ENCODE results near the gene KANSL2. TPM values are rescaled to one million over a fixed set of nuclear protein-coding genes. Genes with fewer than 3 reads are reported as not detected.
"Not testable (repeated sequence)": the region's sequence is repeated elsewhere in the genome, so short reads cannot be mapped to it uniquely, and the experiment has no call there.

Gene KANSL2
- total RNA-seq = 38.3 TPM
- long read RNA-seq, partial matches to known transcripts = 4 of 46 reads
- long read RNA-seq, other reads (novel, unspliced or antisense) = 42 of 46 reads

- peak; percentile 99 for DNase-seq
- intact Hi-C loops (cut with DNase I) = no loop called here
These were observed at the start of gene KANSL2 for GRCh38 chr12:48681710-48682532. Gene KANSL2 (minus strand): TSS chr12:48682238. CDS start chr12:48681632, 606 bp downstream.

GRCh38 chr12:48728807-48729206, 46.8 kb upstream of the KANSL2 start:
- DNase-seq (no peak), ATAC-seq (no peak)
- H3K27me3 ChIP-seq (ENCODE audit: low read depth) = no peaks in the 10 kb centered on the region
- H3K27ac ChIP-seq = no peak overlapping the region
- no peak overlapping the region for H3K4me3 ChIP-seq
- H3K36me3 ChIP-seq = no peaks in the 10 kb centered on the region
- intact Hi-C loops (cut with DNase I) = no loop called here
- H3K4me1 ChIP-seq = no peaks in the 10 kb centered on the region
- no peak for TF ChIP-seq CTCF (IDR thresholded peaks at IDR 0.05)
- H3K9me3 ChIP-seq = no peaks in the 10 kb centered on the region

More at GRCh38 chr12:48681710-48682532, at the start of gene KANSL2:
- peak within 1 kb of the TSS; percentile 96 for H3K27ac ChIP-seq
- peaks cover 44% of the 10 kb centered on the region for H3K4me1 ChIP-seq
- peaks cover 33% of the 10 kb centered on the region for H3K36me3 ChIP-seq
- no peaks in the 10 kb centered on the region for H3K9me3 ChIP-seq
- peak within 1 kb of the TSS; percentile 81 for H3K4me3 ChIP-seq
- no peaks in the 10 kb centered on the region for H3K27me3 ChIP-seq (ENCODE audit: low read depth)
- peak; percentile 99 to 100 for ATAC-seq
- no peak for TF ChIP-seq CTCF (IDR thresholded peaks at IDR 0.05)

- intact Hi-C loops (cut with DNase I); H3K27ac ChIP-seq; H3K27me3 ChIP-seq (ENCODE audit: low read depth); H3K36me3 ChIP-seq; ATAC-seq; DNase-seq; H3K9me3 ChIP-seq; H3K4me3 ChIP-seq; H3K4me1 ChIP-seq: not testable (repeated sequence)
These were observed 38.7 kb upstream of the KANSL2 start for GRCh38 chr12:48720737-48721136.

- H3K36me3 ChIP-seq; H3K4me3 ChIP-seq; DNase-seq; H3K27me3 ChIP-seq (ENCODE audit: low read depth); H3K9me3 ChIP-seq; H3K27ac ChIP-seq; ATAC-seq; intact Hi-C loops (cut with DNase I): not testable (repeated sequence)
- peaks cover 14% of the 10 kb centered on the region for H3K4me1 ChIP-seq
These were observed 38.1 kb upstream of the KANSL2 start for GRCh38 chr12:48720171-48720570.

GRCh38 chr12:48719002-48719401, 37.0 kb upstream of the KANSL2 start:
- peaks cover 25% of the 10 kb centered on the region for H3K4me1 ChIP-seq
- H3K4me3 ChIP-seq; ATAC-seq; DNase-seq; intact Hi-C loops (cut with DNase I); H3K27ac ChIP-seq; H3K9me3 ChIP-seq; H3K27me3 ChIP-seq (ENCODE audit: low read depth); H3K36me3 ChIP-seq: not testable (repeated sequence)

- DNase-seq (no peak), ATAC-seq (no peak)
These were observed 35.2 kb upstream of the KANSL2 start for GRCh38 chr12:48717252-48717695.

More at GRCh38 chr12:48717252-48717695, 35.2 kb upstream of the KANSL2 start:
- H3K36me3 ChIP-seq = peaks cover 24% of the 10 kb centered on the region
- intact Hi-C loops (cut with DNase I) = no loop called here
- peak overlapping the region; percentile 75 for H3K4me3 ChIP-seq
- H3K27me3 ChIP-seq (ENCODE audit: low read depth) = no peaks in the 10 kb centered on the region
- H3K27ac ChIP-seq = peak overlapping the region; percentile 95
- H3K9me3 ChIP-seq = peaks cover 7% of the 10 kb centered on the region
- TF ChIP-seq CTCF (IDR thresholded peaks at IDR 0.05) = no peak
- H3K4me1 ChIP-seq = peaks cover 40% of the 10 kb centered on the region
